Epithelial cell of proximal tubule (primary cell): ENCODE results near the gene WLS. TPM values are rescaled to one million over a fixed set of nuclear protein-coding genes. Genes with fewer than 3 reads are reported as not detected.
A peak's percentile ranks its signal among the peaks of the same experiment; 100 is the strongest.

Source experiments
- DNase-seq: peaks from one replicate; pipeline ENCODE4 v3.0.0-alpha.2; 2011; ENCODE audit warnings: low read depth
- H3K4me3 ChIP-seq: 2 replicates; pipeline ENCODE4 v1.5.1; 2011; ENCODE audit warnings: low read depth, mild to moderate bottlenecking, low read length
- total RNA-seq: library from RNA; depleted of rRNA; stranded (reverse); fragments of >200 nt; gene quantifications from 2 replicates; pipeline ENCODE4 v1.2.3, GENCODE V29; 2015
- TF ChIP-seq, protein P1 (sequence below): conservative IDR thresholded peaks from 2 replicates; pipeline ENCODE4 v1.5.1; 2012; ENCODE audit warnings: low read depth, mild to moderate bottlenecking, low read length

The WLS gene
- total RNA-seq: 14.4 and 19.0 TPM in 2 replicates

DNA sequence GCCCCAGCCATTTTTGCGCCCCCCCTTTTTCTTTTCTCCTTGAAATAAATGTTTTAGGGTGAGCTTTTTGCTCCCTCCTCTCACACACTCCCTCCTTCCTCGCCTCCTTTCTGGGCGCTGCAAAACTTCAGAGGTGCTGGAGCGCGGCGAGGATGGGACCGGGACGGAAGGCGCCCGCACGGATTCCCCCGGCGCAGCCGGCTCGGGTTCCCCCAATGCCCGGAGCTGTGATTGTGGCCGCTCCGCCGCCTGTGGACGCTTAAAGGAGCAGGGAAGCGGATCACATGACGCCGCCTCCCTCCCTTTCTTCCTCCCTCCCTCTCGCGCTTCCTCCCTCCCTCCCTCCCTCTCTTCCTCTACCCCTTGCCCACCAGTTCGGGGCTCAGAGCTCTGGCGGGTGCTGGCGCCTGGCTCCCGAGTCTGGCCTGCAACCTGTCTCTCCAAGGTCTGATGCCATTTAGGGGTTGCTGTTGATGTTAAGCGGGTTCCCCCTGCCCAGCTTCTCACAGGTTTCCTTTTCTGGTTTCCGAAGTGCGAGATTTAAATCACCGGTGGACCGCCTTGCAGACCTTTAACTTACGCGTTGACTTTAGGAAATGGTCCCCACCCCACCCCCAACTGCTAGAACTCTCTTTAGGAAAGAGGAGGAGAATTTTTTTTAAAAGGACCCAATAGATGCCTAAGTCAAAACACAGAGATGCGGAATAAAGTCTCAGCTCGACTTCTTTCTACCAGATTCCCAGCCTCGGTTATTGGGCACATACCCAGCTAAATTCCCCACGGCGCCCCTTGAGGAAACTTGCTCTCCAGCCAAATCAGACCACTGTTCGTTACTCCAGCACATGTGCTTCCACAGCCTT, at the start of gene WLS:
WLS (minus strand) TSS at position 235 of the 860 bp plus-strand sequence; CDS start at position 11, 224 bp downstream.
- H3K4me3 ChIP-seq: peak within 1 kb of the TSS; percentile 95
- TF ChIP-seq, protein P1, sequence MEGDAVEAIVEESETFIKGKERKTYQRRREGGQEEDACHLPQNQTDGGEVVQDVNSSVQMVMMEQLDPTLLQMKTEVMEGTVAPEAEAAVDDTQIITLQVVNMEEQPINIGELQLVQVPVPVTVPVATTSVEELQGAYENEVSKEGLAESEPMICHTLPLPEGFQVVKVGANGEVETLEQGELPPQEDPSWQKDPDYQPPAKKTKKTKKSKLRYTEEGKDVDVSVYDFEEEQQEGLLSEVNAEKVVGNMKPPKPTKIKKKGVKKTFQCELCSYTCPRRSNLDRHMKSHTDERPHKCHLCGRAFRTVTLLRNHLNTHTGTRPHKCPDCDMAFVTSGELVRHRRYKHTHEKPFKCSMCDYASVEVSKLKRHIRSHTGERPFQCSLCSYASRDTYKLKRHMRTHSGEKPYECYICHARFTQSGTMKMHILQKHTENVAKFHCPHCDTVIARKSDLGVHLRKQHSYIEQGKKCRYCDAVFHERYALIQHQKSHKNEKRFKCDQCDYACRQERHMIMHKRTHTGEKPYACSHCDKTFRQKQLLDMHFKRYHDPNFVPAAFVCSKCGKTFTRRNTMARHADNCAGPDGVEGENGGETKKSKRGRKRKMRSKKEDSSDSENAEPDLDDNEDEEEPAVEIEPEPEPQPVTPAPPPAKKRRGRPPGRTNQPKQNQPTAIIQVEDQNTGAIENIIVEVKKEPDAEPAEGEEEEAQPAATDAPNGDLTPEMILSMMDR: peak; percentile 15
- no peak for DNase-seq

DNA sequence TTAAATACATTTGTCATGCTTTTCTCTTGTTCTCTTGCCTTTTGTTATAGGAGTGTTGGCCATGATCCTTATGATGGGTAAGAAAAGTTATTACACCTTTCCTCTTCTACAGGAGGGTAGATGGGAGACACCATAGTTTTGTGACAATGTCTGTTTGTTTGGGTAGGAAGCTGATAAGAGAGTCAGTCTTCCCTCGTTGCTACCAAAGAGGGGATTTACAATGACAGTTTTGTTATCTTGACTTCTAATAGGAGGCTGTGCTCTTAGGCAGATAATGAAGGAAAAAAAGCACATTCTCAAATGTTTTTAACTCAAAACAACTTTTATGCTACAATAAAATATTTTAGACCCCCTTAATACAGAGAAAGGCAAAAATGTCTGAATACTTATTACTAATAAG, 48.0 kb upstream of the WLS start:
- no peak for DNase-seq
- TF ChIP-seq, protein P1: no peak
- H3K4me3 ChIP-seq: no peak overlapping the region

DNA sequence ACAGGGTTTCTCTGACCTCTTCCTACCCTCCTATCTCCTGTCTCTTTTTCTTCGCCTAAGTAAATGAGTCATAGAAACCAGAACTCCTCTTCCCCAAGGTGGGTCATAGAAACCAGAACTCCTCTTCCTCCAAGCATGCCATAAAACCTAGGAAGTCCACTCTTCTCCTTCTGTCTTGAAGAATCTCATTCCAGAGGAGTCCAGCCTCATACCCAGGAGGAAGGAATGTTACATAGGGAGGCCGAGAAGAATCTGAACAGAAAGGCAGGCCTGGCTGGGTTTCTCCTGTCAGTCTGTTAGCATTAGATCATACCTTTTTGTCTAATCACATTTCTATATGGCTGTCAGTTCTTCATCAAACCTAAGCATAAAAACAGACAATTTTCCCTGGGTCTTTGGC, 47.5 kb upstream of the WLS start:
- no peak for DNase-seq
- no peak overlapping the region for H3K4me3 ChIP-seq
- TF ChIP-seq, protein P1: no peak

DNA sequence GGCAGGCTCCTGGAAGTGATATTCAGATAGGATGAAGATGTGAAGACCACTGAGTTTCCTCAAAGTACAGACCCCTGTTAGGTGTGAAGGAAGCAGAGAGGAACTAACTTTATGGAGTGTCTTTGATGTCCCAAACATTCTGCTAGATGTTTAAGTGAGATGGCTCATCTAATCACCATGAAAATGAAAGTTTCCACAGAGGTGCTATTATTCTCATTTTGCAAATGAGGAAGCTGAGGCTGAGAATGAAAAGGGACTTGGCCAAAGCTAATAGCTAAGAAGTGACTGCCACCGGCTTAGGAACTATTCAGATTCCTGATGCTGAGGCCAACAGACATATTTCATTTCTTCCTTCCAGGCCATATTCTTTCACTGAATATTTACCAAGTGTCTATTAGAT, 45.9 kb upstream of the WLS start:
- TF ChIP-seq, protein P1: no peak
- H3K4me3 ChIP-seq: no peak overlapping the region
- no peak for DNase-seq

DNA sequence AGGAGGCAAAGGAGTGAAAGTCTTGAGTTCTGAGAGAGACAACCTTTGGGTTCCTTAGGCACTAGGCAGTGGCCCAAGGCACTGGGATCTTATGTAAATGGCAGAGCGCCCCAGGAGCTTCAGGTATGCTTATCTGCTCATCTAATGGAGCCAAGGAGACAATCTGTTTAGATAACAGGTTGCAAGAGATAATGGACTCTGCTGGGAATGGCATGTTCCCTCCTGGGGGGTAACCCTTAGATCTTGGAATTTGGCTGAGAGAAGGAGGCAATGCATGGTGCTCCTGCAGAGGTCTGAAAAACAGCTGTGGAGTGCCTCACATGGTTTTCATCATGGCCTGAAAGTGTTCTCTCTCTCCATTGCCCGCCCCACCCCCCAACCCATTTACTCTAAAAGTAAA, 44.1 kb upstream of the WLS start:
- no peak overlapping the region for H3K4me3 ChIP-seq
- TF ChIP-seq, protein P1: no peak
- no peak for DNase-seq

DNA sequence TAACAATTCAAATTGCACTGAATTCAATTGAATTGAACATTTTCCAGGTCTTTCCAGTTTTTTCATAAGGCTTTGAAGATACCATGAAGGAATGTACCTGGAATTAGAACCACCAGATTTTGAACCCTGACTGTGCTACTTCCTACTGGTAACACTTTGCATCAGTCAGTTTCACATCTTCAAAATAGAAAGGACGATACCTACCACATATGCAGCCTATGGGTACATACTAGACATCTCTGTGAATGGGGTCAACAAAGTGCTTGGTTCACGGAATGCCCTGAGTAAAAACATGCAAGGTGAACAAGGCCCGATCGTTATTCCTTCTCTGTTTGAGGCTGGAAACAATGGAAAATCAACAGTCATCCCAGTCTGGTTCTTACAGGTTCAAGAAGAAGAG, 41.2 kb upstream of the WLS start:
- no peak for DNase-seq
- no peak overlapping the region for H3K4me3 ChIP-seq
- TF ChIP-seq, protein P1: no peak

DNA sequence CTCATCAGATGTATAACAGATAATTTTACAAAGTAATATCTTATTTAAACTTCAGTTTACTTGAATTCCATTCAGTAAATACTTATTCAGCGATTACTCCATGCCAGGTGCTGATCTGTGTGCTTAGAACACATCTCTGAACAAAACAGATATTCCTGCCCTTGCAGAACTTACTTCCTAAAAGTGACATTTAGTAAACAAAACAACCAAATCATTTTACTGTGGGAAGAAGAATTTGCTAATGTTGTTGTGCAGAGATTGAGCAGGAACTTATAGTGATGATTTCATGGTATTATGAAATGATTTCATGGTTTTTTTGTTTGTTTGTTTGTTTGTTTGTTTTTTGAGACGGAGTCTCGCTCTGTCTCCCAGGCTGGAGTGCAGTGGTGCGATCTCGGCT, 39.3 kb upstream of the WLS start:
- no peak overlapping the region for H3K4me3 ChIP-seq
- TF ChIP-seq, protein P1: no peak
- DNase-seq: no peak
